H9 (cell line): ENCODE results near the gene TNNT1. TPM values are rescaled to one million over a fixed set of nuclear protein-coding genes. Genes with fewer than 3 reads are reported as not detected.

Experiments used
- DNase-seq: peaks from one replicate; pipeline ENCODE4 v3.0.0-alpha.2; 2017
- H2AFZ ChIP-seq: one replicate; pipeline ENCODE4 v1.6.1; 2013; ENCODE audit warnings: mild to moderate bottlenecking, low read length, control low read depth, moderate library complexity
- H2AK5ac ChIP-seq: 2 replicates; pipeline ENCODE4 v1.6.1; 2013; ENCODE audit warnings: low read length, control low read depth, mixed read lengths; ENCODE audit not compliant: insufficient read length
- H2BK120ac ChIP-seq: one replicate; pipeline ENCODE4 v1.6.1; 2013; ENCODE audit warnings: low read depth, mild to moderate bottlenecking, low read length, control low read depth, inconsistent platforms; ENCODE audit not compliant: poor library complexity, severe bottlenecking
- H2BK12ac ChIP-seq: 2 replicates; pipeline ENCODE4 v1.6.1; 2013; ENCODE audit warnings: low read length, control low read depth, mixed read lengths, low read depth; ENCODE audit not compliant: insufficient read length
- H2BK15ac ChIP-seq: 2 replicates; pipeline ENCODE4 v1.6.1; 2013; ENCODE audit warnings: low read depth, low read length, control low read depth
- H2BK20ac ChIP-seq: one replicate; pipeline ENCODE4 v1.6.1; 2013; ENCODE audit warnings: low read depth, mild to moderate bottlenecking, low read length, control low read depth, inconsistent platforms; ENCODE audit not compliant: poor library complexity, severe bottlenecking
- H2BK5ac ChIP-seq: 2 replicates; pipeline ENCODE4 v1.6.1; 2013; ENCODE audit warnings: low read length, control low read depth, mixed read lengths; ENCODE audit not compliant: insufficient read length
- H3K14ac ChIP-seq: 2 replicates; pipeline ENCODE4 v1.6.1; 2013; ENCODE audit warnings: low read length, control low read depth; ENCODE audit not compliant: insufficient read depth
- H3K18ac ChIP-seq: 2 replicates; pipeline ENCODE4 v1.6.1; 2013; ENCODE audit warnings: low read depth, mild to moderate bottlenecking, mixed read lengths, low read length, control low read depth; ENCODE audit not compliant: insufficient read length
- H3K23ac ChIP-seq: 2 replicates; pipeline ENCODE4 v1.6.1; 2013; ENCODE audit warnings: low read length, control low read depth, mixed read lengths, low read depth; ENCODE audit not compliant: insufficient read length
- H3K23me2 ChIP-seq: 2 replicates; pipeline ENCODE4 v1.6.1; 2013; ENCODE audit warnings: low read depth, mild to moderate bottlenecking, mixed read lengths, low read length, control low read depth; ENCODE audit not compliant: insufficient read length, poor library complexity, severe bottlenecking
- H3K27ac ChIP-seq: 2 replicates; pipeline ENCODE4 v1.5.1; 2013; ENCODE audit warnings: low read length, control low read depth, mixed read lengths, low read depth; ENCODE audit not compliant: insufficient read length
- H3K27me3 ChIP-seq: 2 replicates; pipeline ENCODE4 v1.6.1; 2013; ENCODE audit warnings: low read length, control low read depth, inconsistent platforms; ENCODE audit not compliant: insufficient read depth
- H3K4ac ChIP-seq: 2 replicates; pipeline ENCODE4 v1.6.1; 2013; ENCODE audit warnings: low read depth, mild to moderate bottlenecking, control low read depth, inconsistent platforms, low read length, moderate library complexity
- H3K4me1 ChIP-seq: 2 replicates; pipeline ENCODE4 v1.6.1; 2013; ENCODE audit warnings: low read length, control low read depth, inconsistent platforms; ENCODE audit not compliant: insufficient read depth
- H3K4me2 ChIP-seq: 2 replicates; pipeline ENCODE4 v1.6.1; 2013; ENCODE audit warnings: low read length, control low read depth, mixed read lengths; ENCODE audit not compliant: insufficient read length, insufficient read depth
- H3K56ac ChIP-seq: 2 replicates; pipeline ENCODE4 v1.6.1; 2013; ENCODE audit warnings: low read depth, mild to moderate bottlenecking, mixed read lengths, low read length, control low read depth; ENCODE audit not compliant: insufficient read length
- H3K79me1 ChIP-seq: 2 replicates; pipeline ENCODE4 v1.6.1; 2013; ENCODE audit warnings: low read depth, mild to moderate bottlenecking, moderate library complexity, low read length, control low read depth, inconsistent platforms; ENCODE audit not compliant: insufficient read depth, poor library complexity, severe bottlenecking
- H3K79me2 ChIP-seq: 2 replicates; pipeline ENCODE4 v1.6.1; 2013; ENCODE audit warnings: low read length, control low read depth, inconsistent platforms; ENCODE audit not compliant: insufficient read depth
- H3K9ac ChIP-seq: 2 replicates; pipeline ENCODE4 v1.6.1; 2013; ENCODE audit warnings: low read length, control low read depth, mixed read lengths; ENCODE audit not compliant: insufficient read length; ENCODE audit errors: extremely low read depth
- H3K9me3 ChIP-seq: one replicate; pipeline ENCODE4 v1.6.1; 2013; ENCODE audit warnings: low read depth, low read length, inconsistent platforms; ENCODE audit not compliant: control insufficient read depth
- H3T11ph ChIP-seq: one replicate; pipeline ENCODE4 v1.6.1; 2013; ENCODE audit warnings: mild to moderate bottlenecking, low read length, control low read depth, inconsistent platforms
- H4K20me1 ChIP-seq: one replicate; pipeline ENCODE4 v1.6.1; 2013; ENCODE audit not compliant: control insufficient read depth, insufficient read length, insufficient read depth
- H4K5ac ChIP-seq: 2 replicates; pipeline ENCODE4 v1.6.1; 2013; ENCODE audit warnings: low read depth, mild to moderate bottlenecking, mixed read lengths, low read length, control low read depth; ENCODE audit not compliant: insufficient read length
- H4K8ac ChIP-seq: replicated peaks from 2 replicates; pipeline ENCODE4 v1.6.1; 2013; ENCODE audit warnings: low read length, control low read depth, mixed read lengths, low read depth; ENCODE audit not compliant: insufficient read length
- H4K91ac ChIP-seq: 2 replicates; pipeline ENCODE4 v1.6.1; 2013; ENCODE audit warnings: low read depth, mild to moderate bottlenecking, moderate library complexity, mixed read lengths, low read length, control low read depth; ENCODE audit not compliant: insufficient read length
- H3K27ac Mint-ChIP-seq, 3 experiments: 2 replicates in 2 of 3; 3 replicates in 1 of 3; pipeline ENCODE4 v1.8.0; 2020 to 2021; ENCODE audit warnings: mixed read lengths in 3 of 3, mild to moderate bottlenecking in 1 of 3, moderate library complexity in 1 of 3
- H3K27me3 Mint-ChIP-seq: 2 replicates; pipeline ENCODE4 v1.8.0; 2021; ENCODE audit warnings: low read depth, mild to moderate bottlenecking, moderate library complexity, mixed read lengths
- H3K36me3 Mint-ChIP-seq, 3 experiments: 2 replicates in 2 of 3; 3 replicates in 1 of 3; pipeline ENCODE4 v1.8.0; 2020 to 2021; ENCODE audit warnings: low read depth in 3 of 3, mixed read lengths in 3 of 3; ENCODE audit not compliant: insufficient read depth in 1 of 3
- H3K4me1 Mint-ChIP-seq, 2 experiments: 2 replicates each; pipeline ENCODE4 v1.8.0; 2020; ENCODE audit warnings: mixed read lengths in 2 of 2
- H3K4me3 Mint-ChIP-seq, 2 experiments: 2 replicates in 1 of 2; 3 replicates in 1 of 2; pipeline ENCODE4 v1.8.0; 2020 to 2021; ENCODE audit warnings: mild to moderate bottlenecking in 2 of 2, mixed read lengths in 2 of 2, moderate library complexity in 1 of 2
- H3K9me3 Mint-ChIP-seq, 2 experiments: 2 replicates in 1 of 2; 3 replicates in 1 of 2; pipeline ENCODE4 v1.8.0; 2020; ENCODE audit warnings: mild to moderate bottlenecking in 2 of 2, mixed read lengths in 2 of 2, moderate library complexity in 1 of 2
- total RNA-seq: library from RNA; stranded (reverse); gene quantifications from 2 replicates; pipeline ENCODE4 v1.2.1, GENCODE V29; 2021
- TF ChIP-seq, protein P1 (sequence below): fragments of 200-600 bp; sonication (generic); conservative IDR thresholded peaks from 3 replicates; pipeline ENCODE4 v1.8.0; 2021; ENCODE audit warnings: antibody characterized with exemption, mild to moderate bottlenecking

TNNT1 gene
- total RNA-seq, 1 experiment from 2014 or later, result 127 TPM

DNA sequence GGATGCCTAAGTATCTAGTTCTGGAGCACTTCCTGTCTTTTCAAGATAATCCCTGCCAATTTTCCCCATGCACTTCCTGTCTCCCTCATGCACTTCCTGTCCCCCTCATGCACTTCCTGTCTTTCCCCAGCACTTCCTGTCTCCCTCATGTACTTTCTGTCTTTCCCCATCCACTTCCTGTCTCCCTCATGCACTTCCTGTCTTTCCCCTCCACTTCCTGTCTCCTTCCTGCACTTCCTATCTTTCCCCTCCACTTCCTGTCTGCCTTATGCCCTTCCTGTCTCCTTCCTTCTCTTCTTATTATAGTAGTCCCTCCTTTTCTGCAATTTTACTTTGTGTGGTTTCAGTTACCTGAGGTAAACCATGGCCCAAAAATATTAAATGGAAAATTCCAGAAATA, 3.0 kb upstream of the TNNT1 start:
- no peak overlapping the region for H3K4me3 Mint-ChIP-seq
- no peaks in the 10 kb centered on the region; a peak in 3 of 5 replicates for H3K9me3 Mint-ChIP-seq

More for the DNA sequence above, 3.0 kb upstream of the TNNT1 start:
- Histone ChIP-seq H3K4me1 (peaks cover 11% of the 10 kb centered on the region; the same call in 1 of the 2 replicates), H3K9ac (no peak overlapping the region), H4K5ac (no peak overlapping the region), H3K18ac (no peak overlapping the region), H2BK120ac (no peak overlapping the region), H2BK12ac (no peak overlapping the region), H4K20me1 (no peaks in the 10 kb centered on the region), H3K79me2 (no peaks in the 10 kb centered on the region), H3K4me2 (no peak overlapping the region), H3K9me3 (no peaks in the 10 kb centered on the region), H3K4ac (no peak overlapping the region), H4K8ac (no peak overlapping the region), H3K14ac (no peak overlapping the region), H3K27me3 (no peaks in the 10 kb centered on the region), H3K56ac (no peak overlapping the region), H2BK20ac (no peak overlapping the region), H4K91ac (no peak overlapping the region), H3K23ac (no peak overlapping the region), H3T11ph (no peak overlapping the region), H2BK15ac (no peak overlapping the region), H3K27ac (no peak overlapping the region), H3K23me2 (peaks cover 6% of the 10 kb centered on the region), H2BK5ac (no peak overlapping the region), H2AFZ (no peak overlapping the region), H2AK5ac (no peak overlapping the region), H3K79me1 (no peaks in the 10 kb centered on the region)
- TF ChIP-seq, protein P1, sequence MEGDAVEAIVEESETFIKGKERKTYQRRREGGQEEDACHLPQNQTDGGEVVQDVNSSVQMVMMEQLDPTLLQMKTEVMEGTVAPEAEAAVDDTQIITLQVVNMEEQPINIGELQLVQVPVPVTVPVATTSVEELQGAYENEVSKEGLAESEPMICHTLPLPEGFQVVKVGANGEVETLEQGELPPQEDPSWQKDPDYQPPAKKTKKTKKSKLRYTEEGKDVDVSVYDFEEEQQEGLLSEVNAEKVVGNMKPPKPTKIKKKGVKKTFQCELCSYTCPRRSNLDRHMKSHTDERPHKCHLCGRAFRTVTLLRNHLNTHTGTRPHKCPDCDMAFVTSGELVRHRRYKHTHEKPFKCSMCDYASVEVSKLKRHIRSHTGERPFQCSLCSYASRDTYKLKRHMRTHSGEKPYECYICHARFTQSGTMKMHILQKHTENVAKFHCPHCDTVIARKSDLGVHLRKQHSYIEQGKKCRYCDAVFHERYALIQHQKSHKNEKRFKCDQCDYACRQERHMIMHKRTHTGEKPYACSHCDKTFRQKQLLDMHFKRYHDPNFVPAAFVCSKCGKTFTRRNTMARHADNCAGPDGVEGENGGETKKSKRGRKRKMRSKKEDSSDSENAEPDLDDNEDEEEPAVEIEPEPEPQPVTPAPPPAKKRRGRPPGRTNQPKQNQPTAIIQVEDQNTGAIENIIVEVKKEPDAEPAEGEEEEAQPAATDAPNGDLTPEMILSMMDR, result no peak
- H3K36me3 Mint-ChIP-seq, result peaks cover 26 to 39% (median 38%) of the 10 kb centered on the region in 3 experiments
- DNase-seq, result no peak
- peaks cover 5% of the 10 kb centered on the region for H3K27me3 Mint-ChIP-seq
- H3K27ac Mint-ChIP-seq, result no peak overlapping the region
- H3K4me1 Mint-ChIP-seq, result peaks cover 25 to 27% of the 10 kb centered on the region in 2 experiments
